Neuronal stem cell (in vitro differentiated cells): Measurements from ENCODE around the gene ADAM12.
"Not testable (repeated sequence)": the region's sequence is repeated elsewhere in the genome, so short reads cannot be mapped to it uniquely, and the experiment has no call there.

Experiments
- DNase-seq: peaks from one replicate; pipeline ENCODE4 v3.0.0-alpha.2; 2013; ENCODE audit warnings: low spot score
- H2AFZ ChIP-seq: one replicate; pipeline ENCODE4 v1.6.1; 2013; ENCODE audit warnings: mild to moderate bottlenecking, low read length, inconsistent platforms
- H2AK5ac ChIP-seq: 2 replicates; pipeline ENCODE4 v1.6.1; 2013; ENCODE audit warnings: low read depth, mild to moderate bottlenecking, inconsistent platforms, low read length, moderate library complexity, mixed read lengths
- H2BK120ac ChIP-seq: 2 replicates; pipeline ENCODE4 v1.6.1; 2013; ENCODE audit warnings: low read depth, mild to moderate bottlenecking, inconsistent platforms, low read length, moderate library complexity, mixed read lengths
- H2BK12ac ChIP-seq: one replicate; pipeline ENCODE4 v1.6.1; 2013; ENCODE audit warnings: low read length, inconsistent platforms
- H2BK15ac ChIP-seq: 2 replicates; pipeline ENCODE4 v1.6.1; 2013; ENCODE audit warnings: mild to moderate bottlenecking, low read length, inconsistent platforms, mixed read lengths
- H2BK5ac ChIP-seq: one replicate; pipeline ENCODE4 v1.6.1; 2013; ENCODE audit warnings: inconsistent platforms, mild to moderate bottlenecking, low read length, moderate library complexity
- H3K14ac ChIP-seq: one replicate; pipeline ENCODE4 v1.6.1; 2013; ENCODE audit warnings: low read length, inconsistent platforms
- H3K18ac ChIP-seq: 2 replicates; pipeline ENCODE4 v1.6.1; 2013; ENCODE audit warnings: low read length, inconsistent platforms
- H3K23ac ChIP-seq: 2 replicates; pipeline ENCODE4 v1.6.1; 2013; ENCODE audit warnings: low read depth, mild to moderate bottlenecking, mixed read lengths, low read length, inconsistent platforms; ENCODE audit not compliant: poor library complexity
- H3K27ac ChIP-seq: replicated peaks from 3 replicates; pipeline ENCODE4 v1.5.1; 2013; ENCODE audit warnings: low read length, inconsistent platforms
- H3K27me3 ChIP-seq, 3 experiments: 2 replicates each; pipeline ENCODE4 v1.6.1; 2013; ENCODE audit warnings: low read length in 3 of 3, mild to moderate bottlenecking in 2 of 3, inconsistent platforms in 1 of 3, low read depth in 1 of 3, mixed read lengths in 1 of 3, moderate library complexity in 1 of 3; ENCODE audit not compliant: control insufficient read depth in 3 of 3, insufficient read depth in 3 of 3
- H3K36me3 ChIP-seq, 2 donors: replicated peaks in 1 of 2; 2 replicates each; pipeline ENCODE4 v1.6.1; 2013; ENCODE audit warnings: low read length in 2 of 2; ENCODE audit not compliant: control insufficient read depth in 2 of 2, insufficient read depth in 2 of 2
- H3K4ac ChIP-seq: 2 replicates; pipeline ENCODE4 v1.6.1; 2013; ENCODE audit warnings: inconsistent platforms, mild to moderate bottlenecking, low read length, moderate library complexity
- H3K4me1 ChIP-seq, 2 donors: 1 replicate in 1 of 2; 2 replicates in 1 of 2; pipeline ENCODE4 v1.6.1; 2013; ENCODE audit warnings: low read length in 2 of 2, low read depth in 1 of 2; ENCODE audit not compliant: control insufficient read depth in 2 of 2, insufficient read depth in 1 of 2
- H3K4me2 ChIP-seq: one replicate; pipeline ENCODE4 v1.6.1; 2013; ENCODE audit warnings: mild to moderate bottlenecking, low read length, inconsistent platforms; ENCODE audit not compliant: insufficient read depth, poor library complexity, severe bottlenecking
- H3K4me3 ChIP-seq, 2 donors: 2 replicates each; pipeline ENCODE4 v1.5.1; 2013; ENCODE audit warnings: low read length in 2 of 2, mild to moderate bottlenecking in 2 of 2, inconsistent platforms in 1 of 2, moderate library complexity in 1 of 2
- H3K79me1 ChIP-seq: one replicate; pipeline ENCODE4 v1.6.1; 2013; ENCODE audit warnings: low read depth, mild to moderate bottlenecking, inconsistent platforms, low read length, moderate library complexity
- H3K9ac ChIP-seq: one replicate; pipeline ENCODE4 v1.6.1; 2013; ENCODE audit warnings: mild to moderate bottlenecking, low read depth, low read length, inconsistent platforms; ENCODE audit not compliant: poor library complexity
- H3K9me3 ChIP-seq, 2 donors: replicated peaks in 1 of 2; 2 replicates each; pipeline versions ENCODE3 to v1.6.1; 2013; ENCODE audit warnings: low read length in 2 of 2, mild to moderate bottlenecking in 2 of 2, inconsistent platforms in 1 of 2, low read depth in 1 of 2, mixed read lengths in 1 of 2, moderate library complexity in 1 of 2; ENCODE audit not compliant: control insufficient read depth in 2 of 2, insufficient read depth in 1 of 2
- H4K8ac ChIP-seq: one replicate; pipeline ENCODE4 v1.6.1; 2013; ENCODE audit warnings: low read depth, mild to moderate bottlenecking, inconsistent platforms, low read length, moderate library complexity
- H4K91ac ChIP-seq: one replicate; pipeline ENCODE4 v1.6.1; 2013; ENCODE audit warnings: low read length, low read depth, mild to moderate bottlenecking, inconsistent platforms; ENCODE audit not compliant: poor library complexity
- WGBS, 2 donors: extraction: QIAGEN DNeasy Blood & Tissue Kit; methylation state at CpG; one replicate each; pipeline ENCODE4 v1.1.7; 2013; ENCODE audit warnings: missing lambda C conversion rate in 2 of 2, mixed read lengths in 1 of 2; ENCODE audit not compliant: insufficient read length in 2 of 2, insufficient replicate concordance in 1 of 2; ENCODE audit errors: extremely low coverage in 2 of 2; 5-methylcytosine and 5-hydroxymethylcytosine counted together

Gene ADAM12

GRCh38 chr10:126054191-126054590 lies 334.1 kb downstream of the ADAM12 start:
- Histone ChIP-seq H3K23ac (no peak overlapping the region), H3K14ac (no peak overlapping the region), H4K8ac (no peak overlapping the region), H3K4me1 (peaks cover 4 to 13% of the 10 kb centered on the region in 2 donors), H3K9ac (no peak overlapping the region), H3K4me3 (no peak overlapping the region), H2BK12ac (no peak overlapping the region), H2BK15ac (no peak overlapping the region), H3K27me3 (no peaks in the 10 kb centered on the region), H3K4ac (no peak overlapping the region), H3K36me3 (no peaks in the 10 kb centered on the region), H3K27ac (no peak overlapping the region), H3K79me1 (no peaks in the 10 kb centered on the region), H3K9me3 (no peaks in the 10 kb centered on the region), H2AK5ac (no peak overlapping the region), H3K18ac (no peak overlapping the region), H4K91ac (no peak overlapping the region), H2BK120ac (no peak overlapping the region), H2AFZ (no peak overlapping the region), H2BK5ac (no peak overlapping the region), H3K4me2 (no peak overlapping the region)
- no peak for DNase-seq
- WGBS, 2 donors = no CpG with 5 or more reads among the region's 6 CpGs

- no peak overlapping the region for H2BK15ac ChIP-seq
- no peak overlapping the region for H2AFZ ChIP-seq
- no peak overlapping the region for H2BK5ac ChIP-seq
- H2AK5ac ChIP-seq = no peak overlapping the region
- no peaks in the 10 kb centered on the region for H3K9me3 ChIP-seq
- H3K9ac ChIP-seq = no peak overlapping the region
- no peak overlapping the region for H2BK12ac ChIP-seq
- H3K14ac ChIP-seq = no peak overlapping the region
- no peaks in the 10 kb centered on the region for H3K36me3 ChIP-seq
- H4K8ac ChIP-seq = no peak overlapping the region
- no peak for DNase-seq
- peaks cover 0 to 1% of the 10 kb centered on the region in 2 donors for H3K4me1 ChIP-seq
- H2BK120ac ChIP-seq = no peak overlapping the region
- no peak overlapping the region for H3K4ac ChIP-seq
- no peak overlapping the region for H3K4me3 ChIP-seq
- no peak overlapping the region for H3K27ac ChIP-seq
- H3K18ac ChIP-seq = no peak overlapping the region
- no peak overlapping the region for H3K4me2 ChIP-seq
- no peak overlapping the region for H4K91ac ChIP-seq
- no peaks in the 10 kb centered on the region for H3K27me3 ChIP-seq
- no peak overlapping the region for H3K23ac ChIP-seq
- H3K79me1 ChIP-seq = no peaks in the 10 kb centered on the region
- no CpG with 5 or more reads among the region's 2 CpGs for WGBS, 2 donors
Observed at GRCh38 chr10:126052171-126052570, 336.1 kb downstream of the ADAM12 start.

DNA sequence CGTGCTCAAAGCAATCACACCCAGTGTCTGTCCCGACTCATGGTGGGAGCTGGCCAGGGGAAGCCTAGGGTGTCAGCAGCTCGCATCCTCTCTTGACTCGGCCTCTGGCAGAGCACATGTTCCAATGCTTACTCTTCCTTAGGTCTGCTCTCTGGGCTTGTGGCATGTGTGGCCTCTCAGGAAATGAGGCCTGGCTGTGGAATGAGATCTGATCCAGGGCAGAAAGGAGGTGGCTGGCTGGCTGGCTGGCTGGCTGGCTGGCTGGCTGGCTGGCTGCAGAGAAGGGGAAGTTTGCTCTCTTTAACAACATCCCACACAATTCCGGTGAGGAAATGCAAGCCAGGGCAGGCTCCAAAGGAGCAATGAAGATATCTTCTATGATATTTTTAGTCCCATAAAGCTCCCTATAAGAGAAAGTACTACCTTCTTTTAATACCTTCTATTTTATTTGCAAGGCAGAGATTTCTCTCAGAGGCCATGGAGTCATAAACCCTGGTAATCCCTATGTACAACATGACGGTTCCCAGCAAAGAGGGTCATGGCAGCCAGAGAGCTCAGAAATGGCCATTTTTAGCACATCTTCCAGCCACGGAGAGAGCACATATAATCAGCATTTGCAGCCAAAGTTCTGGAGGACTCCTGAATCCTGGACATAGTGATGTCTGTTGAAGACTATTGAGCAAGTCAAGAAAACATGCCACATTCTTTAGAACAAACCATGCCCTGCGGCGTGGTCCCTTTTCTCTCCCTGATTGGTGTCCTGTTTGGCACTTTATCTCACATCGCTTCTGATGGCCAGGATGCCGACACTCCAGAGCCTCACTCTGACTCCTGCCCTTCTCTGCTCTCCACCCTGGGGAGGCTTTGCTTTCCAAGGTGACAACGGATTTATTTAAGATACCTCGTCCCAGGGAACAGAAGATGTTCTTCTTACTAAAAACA lies 338.2 kb downstream of the ADAM12 start:
- no peak overlapping the region for H3K4me3 ChIP-seq
- no peak overlapping the region for H2BK5ac ChIP-seq
- peak overlapping the region; percentile 21 for H2AFZ ChIP-seq
- no peaks in the 10 kb centered on the region for H3K36me3 ChIP-seq
- no peak overlapping the region for H3K9ac ChIP-seq
- peak overlapping the region; percentile 49 for H3K18ac ChIP-seq
- H4K91ac ChIP-seq = no peak overlapping the region
- H3K79me1 ChIP-seq = no peaks in the 10 kb centered on the region
- no peak overlapping the region for H2BK15ac ChIP-seq
- H3K4me2 ChIP-seq = no peak overlapping the region
- H2BK12ac ChIP-seq = no peak overlapping the region
- H3K4me1 ChIP-seq = peaks cover 0 to 3% of the 10 kb centered on the region in 2 donors
- H3K27ac ChIP-seq = no peak overlapping the region
- H3K27me3 ChIP-seq = no peaks in the 10 kb centered on the region
- no peaks in the 10 kb centered on the region for H3K9me3 ChIP-seq
- DNase-seq = no peak
- no peak overlapping the region for H3K23ac ChIP-seq
- H2AK5ac ChIP-seq = no peak overlapping the region
- H2BK120ac ChIP-seq = no peak overlapping the region
- no peak overlapping the region for H3K14ac ChIP-seq
- no CpG with 5 or more reads among the region's 13 CpGs for WGBS, 2 donors
- H4K8ac ChIP-seq = no peak overlapping the region
- no peak overlapping the region for H3K4ac ChIP-seq

GRCh38 chr10:126047749-126048148 lies 340.5 kb downstream of the ADAM12 start:
- not testable (repeated sequence) for H3K79me1 ChIP-seq, H4K91ac ChIP-seq, H2BK120ac ChIP-seq, H3K14ac ChIP-seq, H2AK5ac ChIP-seq, H3K4me2 ChIP-seq, H3K23ac ChIP-seq, H2BK12ac ChIP-seq, H2BK15ac ChIP-seq, H3K9me3 ChIP-seq, DNase-seq, H3K18ac ChIP-seq, H3K27ac ChIP-seq, H4K8ac ChIP-seq, H3K36me3 ChIP-seq, H3K4me1 ChIP-seq, H3K27me3 ChIP-seq, H3K9ac ChIP-seq, H2BK5ac ChIP-seq, H3K4ac ChIP-seq, H3K4me3 ChIP-seq, H2AFZ ChIP-seq
- WGBS, 2 donors = no CpG with 5 or more reads among the region's 1 CpG
